GM21825 (cell line): ENCODE results near the gene CDH5.

ENCODE experiments used
- ATAC-seq: cut with Tn5 transposase; IDR thresholded peaks from one replicate; pipeline ENCODE4 v1.9.1; 2021; ENCODE audit warnings: mild to moderate bottlenecking, moderate library complexity; ENCODE audit not compliant: unreplicated experiment

The CDH5 gene

GRCh38 chr16:66416136-66416535, 49.6 kb downstream of the CDH5 start:
- no peak for ATAC-seq

GRCh38 chr16:66416939-66417700, 50.6 kb downstream of the CDH5 start:
- no peak for ATAC-seq

GRCh38 chr16:66418165-66418962, 51.9 kb downstream of the CDH5 start:
- no peak for ATAC-seq

- no peak for ATAC-seq
These were observed 53.0 kb downstream of the CDH5 start for GRCh38 chr16:66419527-66419926.

- no peak for ATAC-seq
These were observed 53.9 kb downstream of the CDH5 start for GRCh38 chr16:66420396-66420795.

- ATAC-seq = no peak
These were observed 55.4 kb downstream of the CDH5 start for GRCh38 chr16:66421891-66422290.

DNA sequence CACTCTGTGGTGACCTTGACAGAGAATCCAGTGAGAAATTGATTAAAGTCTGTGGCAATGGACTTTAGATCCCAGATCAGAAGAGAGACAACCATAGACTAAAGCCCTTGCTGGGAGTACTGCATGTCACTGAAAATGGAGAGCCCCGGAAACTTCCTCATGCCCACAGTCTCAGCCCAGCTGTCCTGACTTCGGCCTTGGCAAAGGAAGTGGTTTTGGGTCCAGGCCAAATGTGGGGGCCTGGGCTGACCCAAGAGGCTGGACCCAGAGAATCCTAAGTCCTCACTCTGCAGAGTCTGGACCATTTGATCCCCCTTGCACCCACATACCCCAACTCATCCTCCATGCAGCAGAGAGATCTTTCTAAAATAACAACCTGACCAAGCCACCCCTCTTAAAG, 55.9 kb downstream of the CDH5 start:
- no peak for ATAC-seq

- no peak for ATAC-seq
These were observed 56.7 kb downstream of the CDH5 start for GRCh38 chr16:66423177-66423576.

DNA sequence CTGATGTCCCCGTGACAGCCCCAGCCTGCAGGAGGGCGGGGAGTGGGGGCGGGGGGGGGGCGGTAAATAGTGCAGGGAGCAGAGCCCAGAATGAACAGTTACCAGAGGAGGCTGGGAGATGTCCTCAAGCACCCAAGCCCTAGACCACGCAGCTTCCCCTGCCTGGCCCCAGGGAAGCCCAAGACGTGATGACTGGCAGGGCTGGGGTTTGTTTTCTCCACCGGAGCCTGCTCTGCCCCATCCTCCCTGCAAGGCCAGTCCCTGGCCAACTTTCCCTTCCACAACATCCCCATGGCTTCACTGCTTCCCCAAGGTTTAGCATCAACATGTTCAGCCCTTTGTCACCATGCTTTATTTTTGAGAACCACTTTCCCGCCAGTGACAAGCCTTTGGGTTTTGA, 59.2 kb downstream of the CDH5 start:
- no peak for ATAC-seq

DNA sequence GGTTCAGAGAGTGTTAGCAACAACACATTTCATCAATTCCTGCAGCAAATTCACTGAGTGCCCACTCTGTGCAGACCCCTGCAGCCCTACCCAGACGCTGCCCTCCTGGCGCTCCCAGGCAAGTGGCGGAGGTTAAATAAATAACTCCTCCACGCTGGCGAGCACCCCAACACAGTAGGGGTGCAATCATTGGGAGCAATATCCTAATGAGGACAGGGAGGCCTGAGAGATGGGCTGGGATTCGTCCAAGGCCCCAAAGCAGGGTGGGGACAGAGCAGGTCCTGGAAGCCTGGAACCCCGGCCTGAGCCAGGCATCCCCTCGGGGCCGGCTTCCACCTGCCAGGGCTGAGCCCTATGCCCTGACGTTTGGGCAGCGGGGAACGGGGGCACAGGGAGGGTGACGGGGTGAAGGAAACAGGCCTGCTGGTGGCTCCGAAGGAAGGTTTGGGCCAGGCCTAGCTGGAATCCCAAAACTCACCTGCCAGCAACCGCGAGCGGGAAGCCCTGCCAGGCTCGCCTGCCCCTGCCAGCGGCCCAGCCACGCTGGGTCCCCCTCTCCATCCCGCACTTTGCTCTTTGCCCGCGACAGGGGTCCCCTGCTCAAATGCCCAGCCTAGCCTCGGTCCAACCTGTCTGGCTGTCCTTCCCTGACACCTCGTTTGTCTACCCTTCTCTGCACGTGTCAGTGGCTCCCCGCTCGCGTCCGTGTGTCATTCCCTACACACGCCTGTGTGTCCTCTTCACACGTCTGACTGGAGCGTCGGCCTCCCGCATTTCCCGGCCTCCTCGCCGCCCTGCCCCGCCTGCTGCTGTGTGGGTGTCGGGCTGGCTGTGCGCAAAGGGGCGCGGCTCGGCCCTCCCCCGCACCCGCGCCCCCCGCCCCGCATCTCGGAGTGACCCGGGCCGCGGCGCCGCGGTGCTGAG, 59.9 kb downstream of the CDH5 start:
- ATAC-seq = no peak

GRCh38 chr16:66427036-66427860, 60.8 kb downstream of the CDH5 start, which contains the start of gene BEAN1:
Gene BEAN1, plus strand, starts transcription at chr16:66427295. Its CDS starts 10,382 bp downstream, at chr16:66437677.
- no peak for ATAC-seq

GRCh38 chr16:66427871-66428681, 61.6 kb downstream of the CDH5 start:
- no peak for ATAC-seq

DNA sequence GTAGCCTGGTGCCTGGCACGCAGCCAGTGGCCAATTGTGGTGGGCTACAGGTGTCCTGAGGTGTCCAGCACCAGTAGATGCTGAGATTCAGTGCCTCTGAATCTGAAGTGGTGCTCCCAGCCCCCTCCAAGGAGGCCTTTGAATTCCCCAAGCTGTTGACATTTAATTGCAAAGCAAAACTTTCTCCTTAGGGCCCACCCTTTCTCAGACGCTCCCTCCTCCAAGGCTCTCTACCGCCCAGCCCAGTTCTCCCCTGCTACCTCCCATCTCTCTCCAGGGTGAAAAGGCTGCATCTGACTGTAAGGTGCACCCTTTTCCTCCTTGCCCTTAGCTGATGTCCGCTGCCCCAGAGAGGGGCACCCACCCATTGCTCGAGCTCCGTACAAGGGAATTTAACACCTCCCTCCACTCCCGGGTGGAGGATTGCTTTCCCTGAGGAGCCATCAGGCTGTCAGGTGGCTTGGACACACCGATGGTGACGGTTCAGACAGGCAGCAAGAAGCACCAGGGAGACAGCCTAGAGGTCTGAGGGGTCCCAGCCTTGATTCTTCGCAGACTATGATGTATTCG, 62.3 kb downstream of the CDH5 start:
- no peak for ATAC-seq

GRCh38 chr16:66429290-66429962, 62.9 kb downstream of the CDH5 start:
- ATAC-seq = no peak

GRCh38 chr16:66430214-66430613, 63.7 kb downstream of the CDH5 start:
- no peak for ATAC-seq

DNA sequence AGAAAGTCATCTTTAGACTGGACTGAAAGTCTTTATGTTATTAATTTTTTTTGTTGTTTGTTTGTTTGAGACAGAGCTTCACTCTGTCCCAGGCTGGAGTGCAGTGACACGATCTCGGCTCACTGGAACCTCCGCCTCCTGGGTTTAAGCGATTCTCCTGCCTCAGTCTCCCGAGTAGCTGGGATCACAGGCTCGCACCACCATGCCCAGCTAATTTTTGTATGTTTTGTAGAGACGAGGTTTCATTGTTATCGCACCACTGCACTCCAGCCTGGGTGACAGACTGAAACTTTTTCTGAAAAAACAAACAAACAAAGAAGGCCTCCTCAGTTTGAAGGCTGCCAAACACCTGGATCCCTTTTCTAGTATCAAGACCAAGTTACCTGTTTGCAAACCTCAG, 65.3 kb downstream of the CDH5 start:
- no peak for ATAC-seq

DNA sequence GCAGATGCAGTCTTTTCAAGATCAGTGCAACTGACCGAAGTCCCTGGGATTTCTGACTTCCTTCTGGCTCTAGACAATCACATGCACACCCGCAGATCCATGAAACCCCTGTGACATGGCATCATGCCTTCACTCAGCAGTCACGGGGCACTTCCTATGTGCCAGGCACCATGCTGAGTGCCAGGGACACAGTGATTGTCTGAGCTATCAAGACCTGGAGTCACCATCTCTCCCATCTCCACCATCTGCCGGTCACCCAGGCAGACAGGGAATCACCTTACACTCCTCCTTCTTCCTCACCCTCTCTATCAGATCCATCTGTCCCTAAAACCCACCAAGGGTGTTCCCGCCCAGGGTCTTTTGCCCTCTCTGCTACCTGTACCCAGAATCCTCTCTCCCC, 65.9 kb downstream of the CDH5 start:
- no peak for ATAC-seq

DNA sequence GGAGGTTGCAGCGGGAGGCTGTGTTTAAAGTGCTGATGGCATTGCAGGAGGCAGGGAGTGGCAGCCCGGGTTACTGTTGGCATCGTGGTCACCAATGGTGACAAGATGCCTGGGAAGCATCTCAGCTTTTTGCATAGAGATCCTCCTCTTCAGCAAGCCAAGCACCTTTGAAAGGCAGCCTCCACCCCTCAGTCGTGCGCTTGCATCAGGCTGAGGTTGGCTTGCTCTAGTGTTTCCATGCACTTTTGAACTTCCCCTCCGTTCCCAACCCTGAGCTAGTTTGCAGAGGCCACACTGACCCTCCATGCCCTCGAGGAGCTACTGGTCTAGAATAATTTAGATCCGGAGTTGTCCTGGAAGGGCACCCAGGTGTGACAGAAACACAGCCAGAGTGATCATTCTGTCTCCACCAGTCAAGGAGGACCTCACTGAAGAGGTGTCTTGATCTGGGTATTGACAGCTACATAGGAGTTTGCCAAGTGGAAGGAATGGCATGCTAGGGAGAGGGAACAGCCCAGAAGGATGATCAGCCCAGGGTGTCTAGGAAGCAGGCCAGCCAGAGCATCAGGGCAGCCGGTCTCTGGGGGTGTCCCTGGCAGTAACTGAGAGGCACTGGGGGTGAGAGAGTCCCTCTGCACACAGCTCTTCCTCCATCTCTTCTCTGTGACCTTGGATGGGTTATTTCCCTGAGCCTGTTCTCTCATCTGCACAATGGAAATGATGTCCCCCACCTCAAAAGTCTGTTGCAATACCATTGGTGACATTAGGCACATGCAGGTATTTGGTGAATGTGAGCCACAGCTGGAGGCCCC, 68.3 kb downstream of the CDH5 start:
- ATAC-seq = no peak
